Activated CD4-positive, alpha-beta T cell treated with anti-CD3 and anti-CD28 coated beads, Interleukin-10, Interleukin-2, amounts not matched to agents 100 ng/mL and 50 ng/mL, durations not matched to agents 16 hours and 8 hours (primary cell): ENCODE results near the gene MEGF6.
"Not testable (repeated sequence)": the region's sequence is repeated elsewhere in the genome, so short reads cannot be mapped to it uniquely, and the experiment has no call there.

ENCODE experiments used
- DNase-seq: peaks from one replicate; pipeline ENCODE4 v3.0.0-alpha.2; 2020

The MEGF6 gene

GRCh38 chr1:3628445-3628844, 17.1 kb upstream of the MEGF6 start:
- no peak for DNase-seq

- no peak for DNase-seq
Measured at GRCh38 chr1:3627515-3628253, 16.4 kb upstream of the MEGF6 start.

GRCh38 chr1:3626025-3626424, 14.7 kb upstream of the MEGF6 start:
- no peak for DNase-seq

GRCh38 chr1:3625151-3625907, 14.0 kb upstream of the MEGF6 start:
- DNase-seq = no peak

GRCh38 chr1:3624200-3625136, 13.2 kb upstream of the MEGF6 start, which contains the start of gene TPRG1L:
Gene TPRG1L, plus strand, starts transcription at chr1:3625015. Its CDS starts 58 bp downstream, at chr1:3625073.
- peak; percentile 99 for DNase-seq

GRCh38 chr1:3623441-3624199, 12.3 kb upstream of the MEGF6 start:
- DNase-seq = no peak

GRCh38 chr1:3622102-3622501, 10.8 kb upstream of the MEGF6 start:
- DNase-seq = not testable (repeated sequence)

- DNase-seq = peak; percentile 15
Measured at GRCh38 chr1:3621151-3621671, 9.9 kb upstream of the MEGF6 start.

GRCh38 chr1:3620708-3621107, 9.4 kb upstream of the MEGF6 start:
- DNase-seq = no peak

- peak; percentile 76 for DNase-seq
Measured at GRCh38 chr1:3618881-3619671, 7.8 kb upstream of the MEGF6 start.

GRCh38 chr1:3618531-3618880, 7.2 kb upstream of the MEGF6 start:
- DNase-seq = no peak

GRCh38 chr1:3617806-3618345, 6.6 kb upstream of the MEGF6 start:
- DNase-seq = no peak

GRCh38 chr1:3616861-3617260, 5.6 kb upstream of the MEGF6 start:
- no peak for DNase-seq

- no peak for DNase-seq
Measured at GRCh38 chr1:3614755-3615742, 3.7 kb upstream of the MEGF6 start.

GRCh38 chr1:3612123-3612522, 815 bp upstream of the MEGF6 start:
- DNase-seq = no peak

GRCh38 chr1:3610527-3611169, 660 bp downstream of the MEGF6 start:
- DNase-seq = no peak

GRCh38 chr1:3609769-3610526, 1.4 kb downstream of the MEGF6 start:
- no peak for DNase-seq

GRCh38 chr1:3609016-3609768, 2.1 kb downstream of the MEGF6 start:
- DNase-seq = no peak
